Common myeloid progenitor, CD34-positive (primary cell): ENCODE data around the gene POLR1A.

Experiments
- CTCF ChIA-PET: fragments of 350-600 bp; sonication (Branson Sonifier 250); formaldehyde crosslinking; loops from one replicate; lab custom pipeline; 2021; ENCODE audit warnings: antibody characterized with exemption; lab: Charles Lee
- POLR2A ChIA-PET: fragments of 350-600 bp; sonication (Branson Sonifier 250); formaldehyde crosslinking; loops from one replicate; lab custom pipeline; 2021; ENCODE audit warnings: antibody characterized with exemption; lab: Charles Lee
- DNase-seq, 3 donors: peaks; one replicate each; pipeline versions ENCODE4 v3.0.0 to v3.0.0-alpha.2; 2013
- H3K27ac ChIP-seq, 2 experiments: 1 replicate in 1 of 2; 2 replicates in 1 of 2; pipeline ENCODE4 v1.7.0; 2013; ENCODE audit warnings: inconsistent platforms in 2 of 2, low read length in 2 of 2, mild to moderate bottlenecking in 2 of 2, low read depth in 1 of 2, moderate library complexity in 1 of 2; ENCODE audit not compliant: severe bottlenecking in 2 of 2, insufficient read depth in 1 of 2, poor library complexity in 1 of 2
- H3K27me3 ChIP-seq, 5 experiments: replicated peaks in 2 of 5; 1 replicate in 3 of 5; 2 replicates in 2 of 5; pipeline versions ENCODE4 v1.6.1 to v1.7.0; 2013; ENCODE audit warnings: low read length in 4 of 5, mild to moderate bottlenecking in 2 of 5, moderate library complexity in 2 of 5, inconsistent platforms in 1 of 5; ENCODE audit not compliant: insufficient read depth in 5 of 5, control insufficient read depth in 4 of 5
- H3K36me3 ChIP-seq, 4 experiments: 1 replicate in 2 of 4; 2 replicates in 2 of 4; pipeline versions ENCODE4 v1.6.1 to v1.7.0; 2013; ENCODE audit warnings: low read length in 3 of 4, control low read depth in 1 of 4, mild to moderate bottlenecking in 1 of 4; ENCODE audit not compliant: control insufficient read depth in 4 of 4, insufficient read depth in 4 of 4
- H3K4me1 ChIP-seq, 4 experiments: 1 replicate in 3 of 4; 2 replicates in 1 of 4; pipeline versions ENCODE4 v1.6.1 to v1.7.1; 2013; ENCODE audit warnings: low read length in 3 of 4, mild to moderate bottlenecking in 3 of 4, control low read depth in 1 of 4, inconsistent platforms in 1 of 4, moderate library complexity in 1 of 4; ENCODE audit not compliant: control insufficient read depth in 4 of 4, insufficient read depth in 4 of 4; ENCODE audit errors: control extremely low read depth in 1 of 4
- H3K4me3 ChIP-seq, 7 experiments: 1 replicate in 4 of 7; 2 replicates in 3 of 7; pipeline versions ENCODE4 v1.5.1 to v1.7.0; 2013; ENCODE audit warnings: mild to moderate bottlenecking in 7 of 7, low read length in 6 of 7, moderate library complexity in 6 of 7, inconsistent platforms in 2 of 7, low read depth in 2 of 7, control low read depth in 1 of 7; ENCODE audit not compliant: insufficient read depth in 4 of 7, control insufficient read depth in 1 of 7; ENCODE audit errors: extremely low read depth in 1 of 7
- H3K9me3 ChIP-seq, 5 experiments: 1 replicate in 4 of 5; 2 replicates in 1 of 5; pipeline versions ENCODE4 v1.6.1 to v1.7.1; 2013; ENCODE audit warnings: low read length in 4 of 5, mild to moderate bottlenecking in 2 of 5, inconsistent platforms in 1 of 5, low read depth in 1 of 5, moderate library complexity in 1 of 5; ENCODE audit not compliant: control insufficient read depth in 4 of 5, insufficient read depth in 2 of 5; ENCODE audit errors: control extremely low read depth in 1 of 5
- WGBS: methylation state at CpG from one replicate; pipeline ENCODE4 v1.1.5; 2013; ENCODE audit not compliant: insufficient coverage; 5-methylcytosine and 5-hydroxymethylcytosine counted together

POLR1A gene

DNA sequence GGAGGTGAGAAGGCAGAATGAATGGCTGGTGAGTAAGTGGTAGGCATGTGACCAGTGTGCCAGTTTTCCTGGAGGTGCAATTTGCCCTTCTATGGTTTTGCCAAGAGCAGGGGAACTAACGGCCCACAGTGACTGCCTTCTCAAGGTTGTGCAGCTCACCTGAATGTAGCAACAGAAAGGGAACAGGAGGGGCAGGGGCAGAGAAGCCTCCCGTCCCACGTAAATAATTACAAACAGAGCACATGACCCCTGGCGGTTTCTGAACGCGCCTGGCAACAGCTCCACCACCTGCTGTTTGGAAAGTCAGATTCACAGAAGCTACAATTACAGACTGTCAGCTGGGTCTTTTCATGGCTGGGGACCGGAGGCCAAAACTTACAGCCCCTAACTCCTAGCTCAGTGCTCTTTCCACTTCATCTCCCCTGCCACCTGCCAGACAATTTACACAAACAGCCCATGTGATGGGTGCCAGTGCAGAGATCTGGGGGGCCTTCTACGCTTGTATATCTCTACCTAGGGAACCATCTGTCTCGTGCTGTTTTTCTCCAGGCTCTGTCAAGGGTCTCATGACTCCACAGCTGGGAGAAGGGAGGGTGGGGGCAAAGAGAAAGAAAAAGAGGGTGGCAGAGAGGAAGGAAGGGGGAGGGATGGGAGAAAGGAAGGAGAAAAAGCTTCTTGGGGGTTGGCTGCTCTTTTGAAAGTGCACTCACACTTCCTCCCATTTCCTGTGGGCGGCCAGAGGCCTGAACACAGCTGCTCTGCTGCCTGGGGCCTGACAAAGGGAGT is 69.6 kb downstream of the POLR1A start:
- H3K4me3 ChIP-seq = peak overlapping the region in 4 of 7 experiments; percentile 25 to 50 (median 34)
- ChIA-PET CTCF (interaction anchor here (0.7 to 8.4 kb wide), 27 partner anchors 11 to 416 kb away, joined by 3 to 87 read pairs (median 3); partner anchors contain the start of gene ST3GAL5), POLR2A (interaction anchor here (0.6 to 2.0 kb wide), 5 partner anchors 10 to 1118 kb away, joined by 3 to 6 read pairs (median 4); partner anchors contain the start of gene ST3GAL5)
- H3K9me3 ChIP-seq = no peaks in the 10 kb centered on the region
- H3K27ac ChIP-seq = peak overlapping the region; percentile 40 to 82
- 7% methylated on average over 3 of the region's 10 CpGs for WGBS
- peak; percentile 70 to 90 (median 84) for DNase-seq
- peaks cover 16 to 83% (median 39%) of the 10 kb centered on the region in 4 experiments for H3K36me3 ChIP-seq
- H3K4me1 ChIP-seq = peaks cover 17 to 62% (median 52%) of the 10 kb centered on the region in 4 experiments
- no peaks in the 10 kb centered on the region for H3K27me3 ChIP-seq

DNA sequence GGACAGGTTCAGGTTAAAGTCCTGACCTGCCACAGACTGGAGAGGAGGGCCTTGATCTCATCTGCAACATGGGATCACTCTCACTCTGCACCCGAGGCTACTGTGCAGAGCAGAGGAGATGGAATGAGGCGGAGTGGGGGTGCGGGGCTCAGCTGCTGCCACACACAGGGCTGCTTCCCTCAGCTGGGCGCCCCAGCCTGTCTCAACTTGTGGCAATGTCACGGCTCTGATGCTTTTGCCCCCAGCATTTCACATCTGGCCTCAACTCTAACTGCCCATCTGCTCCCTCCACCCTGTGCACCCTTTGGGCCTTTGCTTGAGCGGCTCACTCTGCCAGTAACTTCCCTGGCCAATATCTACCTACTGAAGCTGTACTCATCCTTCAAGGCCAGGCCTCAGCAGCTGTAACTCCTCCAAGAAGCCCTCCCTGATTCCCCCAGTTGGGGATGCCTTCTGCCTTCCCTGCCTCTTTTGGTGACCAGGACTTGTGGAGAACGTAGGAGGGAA is 70.3 kb downstream of the POLR1A start:
- CTCF ChIA-PET = interaction anchor here (1.0 to 8.4 kb wide), 18 partner anchors 10 to 415 kb away, joined by 3 to 87 read pairs (median 4); partner anchors contain the start of gene ST3GAL5
- H3K36me3 ChIP-seq = peaks cover 20 to 83% (median 44%) of the 10 kb centered on the region in 4 experiments
- H3K27ac ChIP-seq = peak overlapping the region in 1 of 2 experiments; percentile 82
- peaks cover 17 to 62% (median 52%) of the 10 kb centered on the region in 4 experiments for H3K4me1 ChIP-seq
- 97% methylated on average over 6 of the region's 7 CpGs for WGBS
- DNase-seq = peak in 1 of 3 donors; percentile 6
- peak overlapping the region in 3 of 7 experiments; percentile 1 to 50 (median 10) for H3K4me3 ChIP-seq
- no peaks in the 10 kb centered on the region for H3K27me3 ChIP-seq
- no peaks in the 10 kb centered on the region for H3K9me3 ChIP-seq
- POLR2A ChIA-PET = interaction anchor here (0.6 to 2.0 kb wide), 3 partner anchors 10 to 1117 kb away, joined by 3 to 6 read pairs (median 4); no protein-coding TSS in a partner anchor

DNA sequence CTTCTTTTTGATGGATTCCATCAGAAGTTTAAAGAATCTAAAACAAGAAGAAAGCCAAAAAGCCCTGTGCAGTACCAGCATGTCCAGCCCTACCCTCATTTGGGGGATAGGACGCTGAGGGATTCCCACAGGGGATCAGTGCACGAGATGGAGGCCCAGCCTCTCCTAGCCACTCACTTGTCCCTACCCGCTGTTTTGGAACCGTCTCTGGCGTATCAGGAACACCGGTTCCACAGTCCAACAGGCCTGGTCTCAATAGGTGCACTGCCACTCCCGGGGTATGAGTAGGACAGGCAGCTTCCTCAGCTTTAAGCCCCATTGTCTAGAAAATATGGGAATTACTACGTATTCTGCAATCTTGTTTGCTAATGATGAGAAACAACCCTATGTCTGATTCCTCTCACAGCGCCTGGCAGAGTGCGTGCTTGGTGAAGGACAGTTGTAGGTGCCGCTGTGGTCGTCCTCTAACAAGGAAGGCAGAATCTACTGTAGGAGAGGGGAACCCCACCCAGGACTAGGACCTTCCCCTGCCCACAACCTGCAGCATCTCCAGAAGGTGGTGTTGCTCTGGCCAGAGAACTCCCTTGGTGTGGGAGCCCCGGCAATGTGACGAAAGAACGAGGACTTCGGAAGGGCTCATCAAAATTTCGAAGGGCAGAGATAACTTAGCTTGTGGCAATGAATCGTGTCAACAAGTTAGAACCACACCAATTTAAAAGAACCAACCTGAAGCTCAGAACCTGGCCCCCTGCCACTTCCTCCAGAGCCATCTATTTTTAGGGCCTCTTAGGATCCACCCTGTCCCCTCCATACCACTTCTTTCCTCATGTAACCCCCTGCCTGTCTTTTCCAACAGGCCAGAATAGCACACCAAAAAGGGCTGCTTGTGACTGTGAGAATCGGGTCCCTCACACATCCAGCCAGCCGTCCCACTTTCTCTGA is 71.7 kb downstream of the POLR1A start:
- peak overlapping the region in 1 of 2 experiments; percentile 1 for H3K27ac ChIP-seq
- ChIA-PET CTCF (interaction anchor here (2.6 to 8.4 kb wide), 4 partner anchors 9 to 207 kb away, joined by 11 to 87 read pairs (median 28); partner anchors contain the start of gene ST3GAL5), POLR2A (no interaction called here)
- H3K36me3 ChIP-seq = peaks cover 21 to 82% (median 45%) of the 10 kb centered on the region in 4 experiments
- H3K4me3 ChIP-seq = no peak overlapping the region
- no peaks in the 10 kb centered on the region for H3K27me3 ChIP-seq
- H3K4me1 ChIP-seq = peaks cover 15 to 56% (median 49%) of the 10 kb centered on the region in 4 experiments
- H3K9me3 ChIP-seq = no peaks in the 10 kb centered on the region
- DNase-seq = no peak
- 95% methylated on average over 12 of the region's 20 CpGs for WGBS

DNA sequence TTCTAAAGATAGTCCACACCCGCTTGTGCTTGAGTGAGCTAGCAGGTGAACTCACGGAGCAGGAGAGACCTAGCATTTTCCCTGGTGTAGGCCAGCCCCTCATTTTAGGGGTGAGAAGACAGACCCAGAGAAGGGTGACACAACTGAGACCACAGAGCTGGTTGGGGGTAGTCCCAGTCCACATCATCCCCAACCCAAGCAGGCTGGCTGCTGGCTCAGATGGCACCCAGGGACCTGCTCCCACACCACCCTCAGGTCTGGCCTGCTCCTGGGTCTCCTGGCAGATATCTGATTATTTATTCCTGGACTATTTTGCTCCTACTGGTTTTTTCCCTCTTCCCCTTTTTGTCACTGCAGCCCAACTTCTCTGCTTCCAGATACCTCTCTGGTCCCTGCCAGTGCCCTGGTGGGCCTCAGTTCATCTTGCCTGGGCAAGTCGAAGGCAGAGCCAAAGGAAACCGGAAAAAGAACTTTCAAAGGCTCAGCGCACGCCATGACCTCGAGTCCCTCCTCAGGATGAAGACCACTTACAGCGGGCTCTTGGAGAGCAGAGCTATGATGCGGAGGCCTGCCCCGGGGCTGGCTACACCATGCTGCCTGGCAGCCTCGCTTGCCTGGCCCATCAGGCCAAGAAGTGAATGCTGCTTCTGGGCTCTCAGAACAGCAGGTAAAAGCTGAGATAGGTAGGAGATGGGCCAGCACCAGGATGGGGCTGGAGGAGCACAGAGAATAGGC is 72.7 kb downstream of the POLR1A start:
- 99% methylated on average over 11 of the region's 11 CpGs for WGBS
- Histone ChIP-seq H3K27ac (no peak overlapping the region), H3K27me3 (no peaks in the 10 kb centered on the region), H3K4me3 (no peak overlapping the region), H3K36me3 (peaks cover 21 to 82% (median 52%) of the 10 kb centered on the region in 4 experiments), H3K9me3 (no peaks in the 10 kb centered on the region), H3K4me1 (peaks cover 8 to 46% (median 39%) of the 10 kb centered on the region in 4 experiments)
- no peak for DNase-seq
- CTCF ChIA-PET = interaction anchor here (4.7 to 8.4 kb wide), 2 partner anchors 144 to 206 kb away, joined by 36 to 87 read pairs; partner anchors contain the start of gene ST3GAL5
- POLR2A ChIA-PET = no interaction called here

DNA sequence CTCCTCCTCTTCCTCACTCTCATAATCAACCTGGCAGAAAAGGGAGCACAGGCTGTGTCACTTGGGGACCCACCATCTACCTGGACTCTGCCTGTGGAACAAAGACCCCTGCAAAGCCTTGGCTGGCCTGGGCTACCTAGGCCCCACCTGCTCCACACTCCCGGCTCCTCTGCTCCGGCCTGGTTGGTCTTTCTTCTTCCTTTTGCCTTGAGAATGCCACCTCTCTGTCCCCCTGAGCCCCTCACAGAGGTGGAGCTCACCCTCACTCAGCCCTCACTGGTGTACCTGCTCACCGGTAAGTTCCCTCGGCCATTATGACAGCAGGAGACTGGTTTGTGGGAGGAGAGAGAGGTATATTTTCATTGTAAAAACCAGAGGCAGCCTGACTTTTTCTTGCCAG is 74.1 kb downstream of the POLR1A start:
- Histone ChIP-seq H3K27ac (no peak overlapping the region), H3K9me3 (no peaks in the 10 kb centered on the region), H3K4me3 (no peak overlapping the region), H3K4me1 (peaks cover 2 to 31% (median 24%) of the 10 kb centered on the region in 4 experiments), H3K27me3 (no peaks in the 10 kb centered on the region), H3K36me3 (peaks cover 24 to 87% (median 65%) of the 10 kb centered on the region in 4 experiments)
- ChIA-PET POLR2A (no interaction called here), CTCF (interaction anchor here (8.4 kb wide), 1 partner anchor 143 kb away, joined by 87 read pairs; the partner anchor contains the start of gene ST3GAL5)
- WGBS = 100% methylated on average over 3 of the region's 4 CpGs
- DNase-seq = no peak

DNA sequence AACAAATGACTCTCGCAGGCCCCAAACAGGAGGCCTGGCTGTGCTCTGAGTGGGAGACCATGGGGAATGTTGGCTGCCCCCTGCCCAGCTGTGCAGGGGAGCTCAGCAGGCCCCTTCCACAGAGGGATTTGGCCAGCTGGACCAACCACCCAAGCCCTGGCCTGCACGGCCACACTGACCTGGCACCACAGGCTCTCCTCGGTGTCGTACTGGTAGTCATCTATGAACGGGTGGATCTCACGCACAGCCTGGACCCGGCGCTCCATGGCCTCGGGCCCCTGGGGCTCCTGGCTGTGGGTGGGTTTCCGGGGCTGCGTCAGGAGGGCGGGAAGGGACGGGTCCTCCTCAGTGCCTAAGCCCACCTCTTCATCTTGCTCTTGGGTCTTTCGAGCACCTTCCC is 74.5 kb downstream of the POLR1A start:
- WGBS = 97% methylated on average over 14 of the region's 14 CpGs
- CTCF ChIA-PET = interaction anchor here (0.6 to 0.7 kb wide), 2 partner anchors 142 to 190 kb away, joined by 3 to 4 read pairs; partner anchors contain the start of gene ST3GAL5
- no peak for DNase-seq
- Histone ChIP-seq H3K4me1 (peaks cover 2 to 27% (median 20%) of the 10 kb centered on the region in 4 experiments), H3K27ac (no peak overlapping the region), H3K36me3 (peaks cover 24 to 91% (median 67%) of the 10 kb centered on the region in 4 experiments), H3K9me3 (no peaks in the 10 kb centered on the region), H3K27me3 (no peaks in the 10 kb centered on the region), H3K4me3 (no peak overlapping the region)
- POLR2A ChIA-PET = no interaction called here
